GM21576 (cell line): Measurements from ENCODE around the gene NKD1.

Source experiments
- ATAC-seq: cut with Tn5 transposase; IDR thresholded peaks from one replicate; pipeline ENCODE4 v1.9.1; 2021; ENCODE audit warnings: mild to moderate bottlenecking, moderate library complexity; ENCODE audit not compliant: unreplicated experiment

Gene NKD1

DNA sequence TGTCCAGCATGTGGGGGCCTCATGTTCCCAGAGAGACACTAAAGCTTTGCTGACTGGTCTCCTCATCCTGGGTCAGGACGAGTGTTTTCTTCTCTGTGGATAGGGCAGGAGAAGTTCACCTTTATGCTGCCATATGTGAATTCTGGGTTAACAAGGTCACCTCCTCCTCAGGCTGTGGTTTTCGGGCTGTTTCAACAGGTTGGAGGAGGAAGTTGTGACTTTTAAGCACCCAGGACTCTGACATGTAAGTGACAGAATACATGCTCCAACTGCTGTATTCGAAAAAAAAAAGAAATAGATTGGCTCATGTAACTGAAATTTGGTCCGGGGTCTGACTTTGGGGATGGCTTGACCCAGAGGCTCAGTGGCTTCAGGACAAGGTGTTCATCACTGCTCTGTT lies 78.7 kb downstream of the NKD1 start:
- no peak for ATAC-seq

DNA sequence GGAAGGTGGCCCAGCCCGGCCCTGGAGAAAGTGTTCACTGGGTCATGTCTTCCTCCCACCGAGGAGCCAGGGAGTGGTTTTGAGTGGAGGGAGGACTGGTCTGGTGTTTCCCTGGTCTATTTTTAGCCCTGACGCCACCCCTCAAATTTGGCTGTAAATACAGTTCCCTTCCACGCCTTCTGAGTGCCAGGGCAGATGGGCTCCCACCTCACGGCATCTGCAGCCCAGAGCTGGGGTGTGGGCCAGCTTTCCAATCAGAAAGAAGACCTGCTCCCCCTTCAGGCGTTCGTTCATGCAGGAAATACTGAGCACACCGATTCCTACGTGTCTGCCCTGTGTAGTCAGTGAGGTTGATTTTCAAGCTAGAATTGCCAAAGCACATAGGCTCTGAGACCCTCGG lies 79.2 kb downstream of the NKD1 start:
- no peak for ATAC-seq

DNA sequence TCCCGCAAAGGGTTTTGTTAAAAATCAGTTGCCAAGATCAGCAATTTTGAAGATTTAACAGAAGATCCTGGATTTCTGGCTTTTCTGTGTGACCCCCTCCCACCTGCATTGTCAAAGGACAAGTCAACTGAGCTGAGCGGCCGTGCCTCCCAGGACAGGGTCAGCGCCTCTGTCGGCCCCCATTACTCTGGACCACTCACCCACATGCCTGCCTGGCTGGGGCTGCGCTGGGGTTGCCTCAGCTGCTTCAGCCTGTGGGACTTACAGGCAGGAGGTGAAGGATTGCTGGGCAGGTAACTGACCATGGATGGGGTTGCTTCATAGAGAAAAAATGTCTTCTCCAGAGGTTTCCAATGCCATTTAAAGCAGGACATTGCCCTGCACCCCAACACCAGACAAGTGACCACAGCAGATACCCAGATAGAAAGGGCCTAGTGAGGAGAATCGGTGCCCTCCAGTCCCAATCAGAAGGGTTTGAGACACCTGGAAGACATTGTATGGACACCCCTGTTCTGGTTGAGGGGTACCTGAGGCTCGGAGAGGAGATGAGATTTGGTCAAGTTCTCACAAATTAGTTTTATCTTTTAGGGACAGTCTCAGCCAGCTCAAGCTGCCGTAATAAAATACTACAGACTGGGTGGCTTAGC lies 80.1 kb downstream of the NKD1 start:
- ATAC-seq = no peak

DNA sequence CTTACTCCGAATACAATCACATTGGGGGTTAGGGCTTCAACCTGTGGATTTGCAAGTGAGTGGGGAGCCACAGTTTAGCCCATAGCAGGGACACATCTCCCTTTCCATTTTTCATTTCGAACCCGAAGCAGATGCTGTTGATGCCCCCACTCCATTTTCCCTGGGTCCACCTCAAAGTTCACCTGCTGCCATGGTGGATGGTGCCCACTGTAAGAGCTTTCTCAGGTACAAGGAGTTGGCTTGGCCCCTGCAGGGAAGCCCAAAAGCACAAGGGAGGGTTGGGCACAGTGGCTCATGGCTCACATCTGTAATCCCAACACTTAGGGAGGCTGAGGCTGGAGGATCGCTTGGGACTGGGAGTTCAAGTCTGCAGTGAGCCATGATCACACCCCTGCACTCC lies 81.1 kb downstream of the NKD1 start:
- ATAC-seq = no peak

DNA sequence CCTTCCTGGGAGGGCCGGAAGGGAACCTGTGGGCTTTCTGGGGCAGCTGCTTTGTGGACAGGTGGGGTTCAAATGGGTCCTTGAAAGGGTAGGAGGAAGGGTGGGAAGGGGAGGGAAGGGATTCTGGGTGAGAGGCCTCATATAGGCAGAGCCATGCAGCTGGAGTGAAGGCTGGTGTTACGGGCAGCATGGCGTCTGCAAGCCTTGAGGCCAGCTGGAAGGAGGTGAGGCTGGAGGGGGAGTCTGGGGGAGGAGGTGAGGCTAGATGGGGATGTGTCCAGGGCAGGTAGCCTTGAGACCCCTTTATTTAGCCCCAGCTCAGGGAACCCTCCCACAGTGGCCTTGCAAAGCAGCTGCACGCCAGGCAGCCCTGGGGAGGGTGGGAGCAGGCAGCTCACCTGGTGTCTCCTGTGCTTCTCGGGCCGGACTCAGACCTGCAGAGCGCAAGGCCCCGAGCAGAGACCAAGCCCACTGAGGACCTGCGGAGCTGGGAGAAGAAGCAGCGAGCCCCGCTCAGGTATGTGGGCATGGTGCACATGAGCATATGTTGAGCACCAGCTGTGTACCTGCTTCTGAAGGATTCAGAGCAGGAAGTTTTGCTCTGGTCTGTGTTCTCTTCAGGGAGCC lies 82.3 kb downstream of the NKD1 start:
- no peak for ATAC-seq

DNA sequence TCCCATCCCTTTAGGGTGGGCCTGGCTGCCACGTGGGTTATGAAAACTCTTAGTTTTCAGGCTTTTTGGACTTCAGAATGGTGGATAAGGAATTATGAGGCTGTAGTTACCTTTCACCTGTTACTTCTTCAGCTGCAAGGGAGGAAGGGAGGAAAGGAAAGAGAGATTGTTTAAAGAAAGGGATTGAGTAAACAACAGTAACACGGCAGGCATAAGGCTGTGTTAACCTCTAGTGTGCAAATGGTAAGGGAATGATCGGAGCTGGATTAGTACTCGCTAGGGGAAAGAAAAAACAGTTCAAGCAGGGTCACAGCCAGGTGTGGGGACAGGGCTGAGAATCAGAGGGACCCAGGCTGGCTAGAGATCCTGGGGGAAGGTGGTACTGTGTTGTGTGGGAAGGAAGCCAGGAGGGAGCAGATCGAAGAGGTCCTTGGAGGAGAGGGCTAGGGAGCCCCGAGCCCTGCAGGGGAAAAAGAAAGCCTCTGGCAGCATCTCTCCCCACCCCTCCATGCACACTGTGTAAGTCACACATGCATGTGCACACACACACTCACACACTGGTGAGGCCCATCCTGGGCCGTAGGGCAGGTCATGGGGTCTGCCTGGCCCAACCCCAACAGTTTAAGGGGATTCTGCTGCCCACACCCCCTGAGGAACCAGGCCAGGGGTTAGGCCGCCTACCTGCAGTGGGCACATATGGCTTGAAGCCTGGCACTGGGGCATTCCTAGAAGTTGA lies 83.2 kb downstream of the NKD1 start:
- no peak for ATAC-seq

DNA sequence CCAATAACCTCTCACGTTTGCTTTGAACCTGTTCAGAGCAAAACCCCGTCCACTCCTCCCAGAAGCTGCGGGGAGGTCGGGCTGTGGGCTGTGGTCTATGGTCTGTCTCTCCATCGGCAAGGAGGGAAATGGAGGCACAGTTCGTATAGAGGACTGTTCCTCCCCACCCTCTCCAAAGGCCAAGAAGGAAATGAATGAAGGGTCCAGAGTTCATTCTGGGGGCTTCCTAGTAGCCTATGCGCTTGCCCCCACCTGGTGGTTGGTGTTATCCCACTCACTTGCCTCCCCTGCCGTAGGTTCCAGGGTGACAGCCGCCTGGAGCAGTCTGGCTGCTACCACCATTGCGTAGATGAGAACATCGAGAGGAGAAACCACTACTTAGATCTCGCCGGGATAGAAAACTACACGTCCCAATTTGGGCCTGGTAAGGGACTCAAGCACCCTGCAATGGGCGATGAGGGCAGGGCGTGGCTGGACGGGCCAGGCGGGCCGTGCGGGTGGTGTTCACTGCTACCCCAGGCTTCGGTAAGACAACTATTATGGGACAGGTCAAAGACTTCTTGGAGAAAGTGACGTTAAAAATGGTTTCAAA lies 83.9 kb downstream of the NKD1 start:
- ATAC-seq = no peak

DNA sequence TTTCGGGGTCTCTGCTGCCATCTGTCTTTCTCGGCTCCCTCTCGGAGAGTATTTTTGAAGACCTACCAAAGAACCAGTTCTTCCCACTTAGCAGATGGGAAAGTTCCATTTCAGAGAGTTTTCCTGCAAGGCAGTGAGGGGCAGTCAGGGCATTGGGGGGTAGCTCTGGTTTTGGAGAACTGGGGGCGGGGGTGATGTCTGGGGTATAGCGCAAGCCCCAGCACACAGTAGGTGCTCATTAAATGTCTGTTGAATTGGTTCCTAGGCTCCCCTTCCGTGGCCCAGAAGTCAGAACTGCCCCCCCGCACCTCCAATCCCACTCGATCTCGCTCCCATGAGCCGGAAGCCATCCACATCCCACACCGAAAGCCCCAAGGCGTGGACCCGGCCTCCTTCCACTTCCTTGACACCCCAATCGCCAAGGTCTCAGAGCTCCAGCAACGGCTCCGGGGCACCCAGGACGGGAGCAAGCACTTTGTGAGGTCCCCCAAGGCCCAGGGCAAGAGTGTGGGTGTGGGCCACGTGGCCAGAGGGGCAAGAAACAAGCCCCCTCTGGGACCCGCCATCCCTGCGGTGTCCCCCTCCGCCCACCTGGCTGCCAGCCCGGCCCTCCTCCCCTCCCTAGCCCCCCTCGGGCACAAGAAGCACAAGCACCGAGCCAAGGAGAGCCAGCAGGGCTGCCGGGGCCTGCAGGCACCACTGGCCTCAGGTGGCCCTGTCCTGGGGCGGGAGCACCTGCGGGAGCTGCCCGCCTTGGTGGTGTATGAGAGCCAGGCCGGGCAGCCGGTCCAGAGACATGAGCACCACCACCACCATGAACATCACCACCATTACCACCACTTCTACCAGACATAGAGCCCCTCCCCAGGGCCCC lies 85.0 kb downstream of the NKD1 start:
- ATAC-seq = no peak

DNA sequence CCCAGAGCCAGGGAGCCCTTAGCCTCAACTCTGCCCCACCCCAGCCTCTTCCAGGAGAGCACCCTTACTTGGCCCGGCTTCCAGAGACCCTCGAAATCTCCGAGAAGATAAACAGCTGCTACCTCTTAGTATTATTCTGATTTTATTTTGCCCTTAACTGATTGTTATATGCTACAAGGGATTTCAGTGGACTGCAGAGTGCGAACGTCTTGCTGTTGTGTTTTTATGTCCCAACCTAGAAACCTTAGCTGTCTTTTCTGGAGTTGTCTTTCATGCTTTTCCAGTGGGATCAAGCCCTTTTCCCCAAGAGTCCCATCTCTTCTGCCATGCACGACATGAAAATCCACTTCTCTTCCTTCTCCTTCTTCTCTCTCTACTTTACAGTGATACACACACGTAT lies 85.9 kb downstream of the NKD1 start:
- ATAC-seq = no peak

DNA sequence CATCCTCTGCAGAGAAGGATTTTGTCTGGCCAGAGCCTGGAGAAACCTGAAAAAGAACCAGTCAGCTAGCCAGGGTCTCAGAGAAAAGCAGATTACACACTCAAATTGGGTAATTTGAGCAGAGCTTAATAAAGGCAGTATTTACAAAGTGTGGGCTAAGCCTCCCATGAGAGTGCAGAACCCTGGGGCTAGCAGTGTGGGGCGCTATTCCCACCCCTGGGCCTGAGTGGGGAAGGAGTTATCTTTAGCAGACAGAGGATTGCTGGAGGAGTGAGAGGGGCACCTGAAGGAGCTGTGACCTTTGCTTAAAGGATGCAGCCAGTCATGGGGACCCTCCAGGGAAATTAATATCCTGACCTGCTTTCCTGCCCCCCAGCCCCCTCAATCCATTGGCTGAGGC lies 86.8 kb downstream of the NKD1 start:
- no peak for ATAC-seq

DNA sequence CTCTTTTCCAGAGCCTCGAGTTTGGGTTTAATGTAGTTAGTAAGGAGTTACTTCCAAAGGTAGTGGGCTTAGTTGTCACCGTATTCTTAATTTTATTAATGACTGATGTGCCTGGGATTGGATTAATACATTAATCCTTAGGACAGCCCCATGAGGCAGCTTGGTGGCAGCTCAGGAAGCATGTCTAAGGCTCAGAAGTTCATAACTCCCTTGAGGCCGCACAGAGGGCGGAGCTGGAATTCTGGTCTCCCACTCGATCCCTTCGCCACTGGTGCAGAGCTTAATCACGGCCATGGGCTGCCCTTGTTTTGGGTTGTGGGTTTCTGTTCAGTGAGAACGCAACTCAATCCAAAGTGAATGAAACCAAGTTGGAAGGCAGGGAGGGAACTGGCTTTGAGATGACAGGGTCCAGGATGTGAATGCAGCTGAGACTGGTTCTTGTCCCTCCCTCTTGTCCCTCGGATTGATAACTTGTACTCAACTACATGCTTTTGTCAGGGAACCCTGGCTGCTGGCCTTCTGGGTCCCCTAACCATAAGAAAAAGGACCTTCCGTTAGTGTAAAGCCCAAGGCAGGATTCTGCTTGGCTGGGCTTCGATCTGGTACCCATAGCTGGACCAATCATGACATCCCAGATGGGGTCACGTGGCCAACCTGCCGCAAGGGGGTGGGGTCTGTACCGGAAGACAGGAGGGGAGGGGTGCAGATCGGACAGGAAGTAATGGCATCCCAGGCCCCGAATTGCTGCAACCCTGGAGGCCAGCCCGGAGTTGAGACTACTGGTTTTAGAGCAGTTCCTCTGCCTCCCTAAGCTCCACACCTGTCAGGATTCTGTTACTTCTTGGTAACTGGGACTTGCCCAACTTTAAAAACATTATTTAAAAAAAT lies 87.6 kb downstream of the NKD1 start:
- no peak for ATAC-seq

DNA sequence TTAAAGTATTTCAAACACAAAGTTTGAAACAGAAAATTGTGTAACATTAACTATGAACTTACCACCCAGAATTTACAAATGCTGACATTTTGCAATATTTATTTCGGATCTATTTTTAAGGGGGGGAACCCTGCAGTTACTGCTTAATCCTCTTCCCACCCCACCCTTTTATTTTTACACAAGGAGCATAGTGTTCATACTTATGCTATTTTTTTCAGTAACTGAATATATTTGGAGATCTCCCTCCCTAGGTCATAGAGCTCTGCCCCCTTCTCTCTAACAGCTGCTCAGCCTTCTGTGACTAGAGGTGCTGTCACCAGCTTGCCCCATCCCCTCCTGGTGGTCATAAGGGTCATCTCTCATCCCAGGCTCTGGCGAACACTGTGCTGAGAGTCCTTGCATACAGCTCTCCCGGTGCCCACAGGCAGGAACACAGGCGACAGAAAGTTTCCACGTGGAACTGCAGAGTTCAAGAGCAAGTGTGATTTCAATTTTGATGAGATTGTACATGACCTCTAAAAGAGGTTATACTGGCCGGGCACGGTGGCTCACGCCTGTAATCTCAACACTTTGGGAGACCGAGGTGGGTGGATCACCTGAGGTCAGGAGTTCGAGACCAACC lies 88.7 kb downstream of the NKD1 start:
- no peak for ATAC-seq

DNA sequence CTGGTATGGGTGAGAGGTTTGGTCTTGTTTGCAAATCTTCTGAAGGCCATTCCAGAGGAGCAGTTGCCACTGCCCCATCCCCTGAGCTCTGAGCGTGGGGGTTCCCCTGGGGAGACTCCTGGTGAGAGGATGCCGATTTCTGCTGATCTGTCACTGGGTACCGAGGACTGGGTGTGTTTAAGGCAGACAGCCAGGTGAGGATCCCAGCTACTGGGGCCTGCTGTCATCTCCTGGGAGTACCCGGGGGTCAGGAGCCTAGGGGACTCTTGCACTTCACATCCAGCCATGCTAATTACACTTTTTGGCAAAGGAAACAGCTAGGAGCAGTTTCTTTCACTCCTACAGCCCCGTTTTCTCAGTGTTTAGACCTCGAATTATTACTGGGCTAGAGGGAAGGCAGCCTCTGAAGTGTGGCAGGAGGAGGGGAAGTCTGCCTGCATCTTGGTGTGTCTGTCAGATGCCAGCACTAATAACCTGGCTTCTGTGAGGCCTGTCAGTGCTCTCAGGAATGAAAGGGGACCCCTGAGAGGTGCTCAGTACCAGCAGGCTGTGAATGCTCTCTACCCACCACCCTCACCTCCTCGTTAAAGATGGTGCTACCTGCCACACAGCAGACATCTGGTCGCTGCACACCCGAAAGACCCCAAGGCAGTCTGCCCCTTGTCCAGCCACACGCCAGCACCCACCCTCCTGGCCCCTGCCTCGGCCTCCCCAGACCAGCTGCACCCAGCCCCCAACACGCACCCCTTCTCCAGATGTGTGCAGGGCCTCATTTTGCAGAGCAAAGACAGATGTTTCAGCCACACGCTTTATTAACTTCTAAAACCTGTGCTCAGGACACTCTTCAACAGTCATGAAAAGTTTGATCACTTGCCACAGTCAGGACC lies 89.8 kb downstream of the NKD1 start:
- no peak for ATAC-seq

DNA sequence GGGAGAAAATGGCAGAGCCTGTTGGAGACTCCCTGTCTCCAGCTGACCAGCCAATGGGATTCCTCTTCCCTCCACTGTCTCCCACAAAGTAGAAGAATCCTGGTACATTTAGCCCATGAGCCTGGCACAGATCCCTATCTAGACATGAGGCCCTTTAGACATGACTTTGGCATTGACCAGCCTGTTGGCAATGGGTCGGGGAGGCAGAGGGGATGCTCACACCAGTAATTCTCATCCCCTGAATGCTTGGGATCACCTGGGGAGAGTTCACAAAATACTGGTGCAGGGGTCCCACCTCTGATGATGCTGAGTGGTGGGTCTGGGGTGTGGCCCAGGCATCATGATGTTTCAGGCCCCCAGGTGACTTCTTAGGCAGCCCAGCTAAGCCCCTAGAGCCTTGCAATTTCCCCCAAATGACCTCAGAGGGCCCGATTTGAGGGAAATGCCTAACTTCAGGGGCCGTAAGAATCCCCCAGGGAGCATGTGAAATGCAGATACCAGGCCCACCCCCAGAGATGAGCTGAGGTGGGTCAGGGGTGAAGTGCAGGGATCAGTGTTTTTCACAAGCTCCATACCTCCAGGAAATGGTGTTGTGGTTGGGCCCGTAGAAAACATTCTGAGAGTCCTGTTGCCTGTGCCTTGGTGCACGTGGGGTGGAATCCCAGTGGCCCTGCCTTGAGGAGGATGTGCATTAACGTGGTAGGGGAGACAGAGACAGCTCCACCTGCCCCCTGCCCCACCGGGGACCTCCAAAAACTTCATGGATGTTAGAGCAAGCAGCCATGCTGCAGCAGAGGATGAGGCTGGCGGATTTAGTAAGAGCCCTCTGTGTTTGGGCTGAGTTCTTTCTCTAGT lies 90.8 kb downstream of the NKD1 start:
- no peak for ATAC-seq

DNA sequence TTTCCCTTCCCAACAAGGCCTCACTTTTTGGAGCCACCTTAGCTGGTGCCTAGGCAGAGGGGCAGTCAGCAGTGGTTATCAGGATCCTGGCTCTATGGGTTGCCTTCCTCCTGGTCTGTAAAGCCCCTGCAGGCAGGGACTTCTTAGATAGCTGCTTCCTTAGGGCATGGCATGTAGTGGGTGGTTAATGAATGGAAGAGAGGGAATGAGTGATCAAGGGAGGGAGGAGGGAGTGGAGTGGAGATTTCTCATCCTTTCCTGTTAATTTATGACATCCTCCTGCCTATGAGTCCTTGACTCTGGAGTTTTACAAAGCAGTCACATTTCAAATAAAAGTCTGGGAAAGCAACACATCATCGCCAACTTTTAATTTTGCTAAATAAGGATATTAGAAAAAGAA lies 92.2 kb downstream of the NKD1 start:
- no peak for ATAC-seq

DNA sequence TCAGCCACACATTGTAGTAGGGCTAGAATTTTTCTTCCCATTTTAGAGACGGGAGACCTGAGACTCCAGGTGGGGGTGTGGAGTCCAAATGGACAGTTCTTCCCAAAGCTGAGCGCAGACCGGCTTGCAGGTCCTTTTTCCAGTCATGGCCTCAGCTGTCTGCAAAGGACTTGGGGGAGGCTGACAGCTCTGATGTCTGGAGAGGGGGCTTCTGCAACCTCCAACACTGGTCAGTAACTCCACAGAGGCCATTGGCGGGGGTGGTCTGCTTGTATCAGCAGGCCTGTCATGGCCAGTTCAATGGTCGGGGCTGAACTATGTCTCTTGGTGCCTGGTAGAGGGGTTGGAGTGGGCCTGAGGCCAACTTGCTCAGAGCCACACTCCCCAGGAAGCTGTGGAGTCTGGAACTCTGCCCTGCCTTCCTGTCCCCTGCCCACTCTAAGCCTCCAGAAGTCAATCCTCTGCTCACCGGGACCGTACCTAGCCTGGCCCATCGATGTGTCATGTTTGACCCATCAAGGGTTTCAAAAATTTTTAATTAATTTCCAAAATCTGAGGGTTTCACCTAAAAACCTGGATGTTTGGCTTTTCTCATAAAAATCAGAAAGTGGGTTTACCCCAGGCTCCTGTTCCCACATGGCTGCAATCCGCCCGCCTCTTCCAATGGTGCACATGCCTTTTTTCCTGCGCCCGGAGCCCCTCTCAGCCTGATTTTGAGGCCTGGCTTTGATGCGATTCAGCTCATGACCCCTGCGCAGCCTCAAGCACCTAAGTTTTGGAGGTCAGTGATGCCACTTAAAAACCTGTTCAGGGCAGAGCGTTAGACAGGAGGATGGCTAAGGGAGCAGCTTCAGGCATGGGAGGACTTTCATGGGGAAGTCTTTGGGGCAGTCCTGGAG lies 93.0 kb downstream of the NKD1 start:
- ATAC-seq = no peak

DNA sequence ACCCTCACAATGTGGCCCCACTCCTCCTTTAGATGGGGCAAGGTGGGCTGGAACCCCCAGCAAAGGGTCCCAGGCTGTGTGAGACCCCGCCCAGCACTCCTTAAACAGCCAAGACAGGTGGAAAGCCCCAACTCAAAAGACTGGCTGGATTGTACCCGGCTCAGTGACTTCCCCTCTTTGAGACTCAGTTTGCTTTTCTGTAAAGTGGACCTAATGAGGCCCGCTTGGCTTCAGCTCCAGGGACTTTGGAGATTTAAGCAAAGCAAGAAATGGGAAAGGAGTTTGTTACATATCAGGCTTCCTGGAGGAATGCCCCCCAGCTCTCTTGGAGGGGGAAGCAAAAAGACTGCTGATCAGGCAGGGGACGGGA lies 93.6 kb downstream of the NKD1 start:
- ATAC-seq = no peak
